ENCODE results near the gene RAB30. TPM values are rescaled to one million over a fixed set of nuclear protein-coding genes. Genes with fewer than 3 reads are reported as not detected.
A peak's percentile ranks its signal among the peaks of the same experiment; 100 is the strongest.

The RAB30 gene
- total and polyA plus RNA-seq, 2 donors = 4.5 to 7.5 TPM

GRCh38 chr11:83073884-83074283, 2.2 kb upstream of the RAB30 start:
- H3K27me3 ChIP-seq (ENCODE audit: control insufficient read depth in 2 of 2, insufficient read depth in 1 of 2, low read length in 1 of 2) = peaks cover 13 to 28% of the 10 kb centered on the region in 2 donors
- no peaks in the 10 kb centered on the region for H3K9me3 ChIP-seq (ENCODE audit: control insufficient read depth in 2 of 2, insufficient read depth in 1 of 2, low read length in 1 of 2)
- DNase-seq (ENCODE audit: low read depth in 6 of 9, low spot score in 9 of 9) = no peak
- no peak overlapping the region for H3K4me3 ChIP-seq (ENCODE audit: low read length in 2 of 2)
- no peak overlapping the region for H3K27ac ChIP-seq (ENCODE audit: low read depth in 1 of 2, low read length in 1 of 2)
- peaks cover 4 to 9% of the 10 kb centered on the region in 2 donors for H3K4me1 ChIP-seq (ENCODE audit: control insufficient read depth in 2 of 2, insufficient read depth in 2 of 2, low read length in 2 of 2)
- peaks cover 0 to 17% of the 10 kb centered on the region in 2 donors for H3K36me3 ChIP-seq (ENCODE audit: control insufficient read depth in 2 of 2, insufficient read depth in 2 of 2, low read length in 1 of 2)

DNA sequence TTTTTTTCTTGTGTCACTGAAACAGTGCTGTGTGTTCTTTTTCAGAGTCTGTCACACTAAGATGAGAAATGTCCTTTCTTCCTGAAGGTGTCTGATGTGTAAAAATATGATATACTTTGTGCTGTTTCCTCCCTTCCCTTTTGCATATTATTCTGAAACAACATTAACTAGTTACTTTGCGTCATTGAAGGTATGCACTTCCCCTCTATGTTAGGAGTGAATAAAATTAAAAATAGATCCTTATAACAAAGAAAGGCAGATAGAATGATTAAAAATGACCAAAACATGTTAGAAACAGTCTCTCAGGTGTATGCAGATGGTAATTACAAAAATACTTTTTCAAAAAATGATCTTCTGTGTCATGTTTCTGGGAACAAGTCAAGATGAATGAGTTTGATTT, 1.6 kb upstream of the RAB30 start:
- H3K4me1 ChIP-seq (ENCODE audit: control insufficient read depth in 2 of 2, insufficient read depth in 2 of 2, low read length in 2 of 2) = peaks cover 4 to 9% of the 10 kb centered on the region in 2 donors
- peak overlapping the region in 1 of 2 donors; percentile 41 for H3K27ac ChIP-seq (ENCODE audit: low read depth in 1 of 2, low read length in 1 of 2)
- 88% methylated on average over 1 of the region's 1 CpG for WGBS

GRCh38 chr11:83072350-83073242, 899 bp upstream of the RAB30 start:
- H3K4me1 ChIP-seq (ENCODE audit: control insufficient read depth in 2 of 2, insufficient read depth in 2 of 2, low read length in 2 of 2) = peaks cover 4 to 9% of the 10 kb centered on the region in 2 donors
- WGBS = 27% methylated on average over 31 of the region's 31 CpGs
- DNase-seq (ENCODE audit: low read depth in 6 of 9, low spot score in 9 of 9) = peak in 1 of 9 donors; percentile 8

More for the DNA sequence above, 1.6 kb upstream of the RAB30 start:
- Histone ChIP-seq H3K4me3 (ENCODE audit: low read length in 2 of 2) (peak overlapping the region in 1 of 2 donors; percentile 72), H3K9me3 (ENCODE audit: control insufficient read depth in 2 of 2, insufficient read depth in 1 of 2, low read length in 1 of 2) (no peaks in the 10 kb centered on the region), H3K36me3 (ENCODE audit: control insufficient read depth in 2 of 2, insufficient read depth in 2 of 2, low read length in 1 of 2) (peaks cover 0 to 17% of the 10 kb centered on the region in 2 donors), H3K27me3 (ENCODE audit: control insufficient read depth in 2 of 2, insufficient read depth in 1 of 2, low read length in 1 of 2) (peaks cover 18 to 35% of the 10 kb centered on the region in 2 donors)
- DNase-seq (ENCODE audit: low read depth in 6 of 9, low spot score in 9 of 9) = peak in 1 of 9 donors; percentile 20

GRCh38 chr11:83070731-83071566, 748 bp downstream of the RAB30 start:
- Histone ChIP-seq H3K4me3 (ENCODE audit: low read length in 2 of 2) (peak overlapping the region; percentile 72 to 73), H3K27ac (ENCODE audit: low read depth in 1 of 2, low read length in 1 of 2) (peak overlapping the region; percentile 66 to 67), H3K27me3 (ENCODE audit: control insufficient read depth in 2 of 2, insufficient read depth in 1 of 2, low read length in 1 of 2) (peaks cover 18 to 39% of the 10 kb centered on the region in 2 donors), H3K4me1 (ENCODE audit: control insufficient read depth in 2 of 2, insufficient read depth in 2 of 2, low read length in 2 of 2) (peaks cover 4 to 9% of the 10 kb centered on the region in 2 donors), H3K9me3 (ENCODE audit: control insufficient read depth in 2 of 2, insufficient read depth in 1 of 2, low read length in 1 of 2) (no peaks in the 10 kb centered on the region), H3K36me3 (ENCODE audit: control insufficient read depth in 2 of 2, insufficient read depth in 2 of 2, low read length in 1 of 2) (peaks cover 0 to 12% of the 10 kb centered on the region in 2 donors)
- DNase-seq (ENCODE audit: low read depth in 6 of 9, low spot score in 9 of 9) = peak in 4 of 9 donors; percentile 7 to 56 (median 27)
- WGBS = 2% methylated on average over 22 of the region's 22 CpGs

More at GRCh38 chr11:83072350-83073242, 899 bp upstream of the RAB30 start:
- Histone ChIP-seq H3K27me3 (ENCODE audit: control insufficient read depth in 2 of 2, insufficient read depth in 1 of 2, low read length in 1 of 2) (peaks cover 18 to 39% of the 10 kb centered on the region in 2 donors), H3K36me3 (ENCODE audit: control insufficient read depth in 2 of 2, insufficient read depth in 2 of 2, low read length in 1 of 2) (peaks cover 0 to 17% of the 10 kb centered on the region in 2 donors), H3K4me3 (ENCODE audit: low read length in 2 of 2) (peak overlapping the region; percentile 72 to 73), H3K9me3 (ENCODE audit: control insufficient read depth in 2 of 2, insufficient read depth in 1 of 2, low read length in 1 of 2) (no peaks in the 10 kb centered on the region), H3K27ac (ENCODE audit: low read depth in 1 of 2, low read length in 1 of 2) (peak overlapping the region; percentile 77 to 91)

- WGBS = 86% methylated on average over 3 of the region's 3 CpGs
- Histone ChIP-seq H3K36me3 (ENCODE audit: control insufficient read depth in 2 of 2, insufficient read depth in 2 of 2, low read length in 1 of 2) (peaks cover 0 to 12% of the 10 kb centered on the region in 2 donors), H3K4me3 (ENCODE audit: low read length in 2 of 2) (peak overlapping the region; percentile 72 to 73), H3K9me3 (ENCODE audit: control insufficient read depth in 2 of 2, insufficient read depth in 1 of 2, low read length in 1 of 2) (no peaks in the 10 kb centered on the region), H3K4me1 (ENCODE audit: control insufficient read depth in 2 of 2, insufficient read depth in 2 of 2, low read length in 2 of 2) (peaks cover 4 to 9% of the 10 kb centered on the region in 2 donors), H3K27me3 (ENCODE audit: control insufficient read depth in 2 of 2, insufficient read depth in 1 of 2, low read length in 1 of 2) (peaks cover 18 to 39% of the 10 kb centered on the region in 2 donors), H3K27ac (ENCODE audit: low read depth in 1 of 2, low read length in 1 of 2) (peak overlapping the region in 1 of 2 donors; percentile 46)
- DNase-seq (ENCODE audit: low read depth in 6 of 9, low spot score in 9 of 9) = no peak
Observed at GRCh38 chr11:83070044-83070701, 1.5 kb downstream of the RAB30 start.

DNA sequence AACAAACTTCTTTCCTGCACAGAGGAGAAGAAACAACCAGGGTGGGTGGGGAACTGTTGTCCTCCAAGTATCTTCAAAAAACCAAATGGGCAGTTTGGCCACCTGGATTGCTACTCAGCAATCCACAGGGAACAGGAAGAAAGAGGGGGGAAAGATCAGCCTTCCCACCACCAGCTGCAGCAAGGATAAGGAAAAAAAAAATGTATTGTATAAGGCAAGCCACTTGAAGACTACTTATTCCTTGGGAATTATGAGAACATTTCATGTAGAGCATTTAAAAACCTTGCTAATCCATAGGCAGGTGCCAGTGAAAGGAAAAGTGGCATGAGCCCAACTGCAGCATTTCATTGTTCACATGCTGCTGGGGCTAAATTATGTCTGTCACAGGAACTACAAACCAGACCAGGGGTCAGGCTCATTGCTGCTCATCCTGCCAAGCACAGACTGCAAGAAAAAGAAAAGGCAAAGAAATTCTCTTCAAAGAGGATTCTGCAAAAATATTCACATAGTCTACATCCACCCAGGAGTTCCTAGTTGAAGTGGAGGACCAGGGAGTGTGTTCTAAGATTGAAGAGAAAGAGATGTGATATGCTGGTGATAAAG, 2.2 kb downstream of the RAB30 start:
- no peak for DNase-seq (ENCODE audit: low read depth in 6 of 9, low spot score in 9 of 9)
- peaks cover 0 to 9% of the 10 kb centered on the region in 2 donors for H3K36me3 ChIP-seq (ENCODE audit: control insufficient read depth in 2 of 2, insufficient read depth in 2 of 2, low read length in 1 of 2)
- H3K27me3 ChIP-seq (ENCODE audit: control insufficient read depth in 2 of 2, insufficient read depth in 1 of 2, low read length in 1 of 2) = peaks cover 18 to 39% of the 10 kb centered on the region in 2 donors
- peaks cover 4 to 9% of the 10 kb centered on the region in 2 donors for H3K4me1 ChIP-seq (ENCODE audit: control insufficient read depth in 2 of 2, insufficient read depth in 2 of 2, low read length in 2 of 2)
- no peak overlapping the region for H3K4me3 ChIP-seq (ENCODE audit: low read length in 2 of 2)
- H3K9me3 ChIP-seq (ENCODE audit: control insufficient read depth in 2 of 2, insufficient read depth in 1 of 2, low read length in 1 of 2) = no peaks in the 10 kb centered on the region
- H3K27ac ChIP-seq (ENCODE audit: low read depth in 1 of 2, low read length in 1 of 2) = peak overlapping the region in 1 of 2 donors; percentile 20

DNA sequence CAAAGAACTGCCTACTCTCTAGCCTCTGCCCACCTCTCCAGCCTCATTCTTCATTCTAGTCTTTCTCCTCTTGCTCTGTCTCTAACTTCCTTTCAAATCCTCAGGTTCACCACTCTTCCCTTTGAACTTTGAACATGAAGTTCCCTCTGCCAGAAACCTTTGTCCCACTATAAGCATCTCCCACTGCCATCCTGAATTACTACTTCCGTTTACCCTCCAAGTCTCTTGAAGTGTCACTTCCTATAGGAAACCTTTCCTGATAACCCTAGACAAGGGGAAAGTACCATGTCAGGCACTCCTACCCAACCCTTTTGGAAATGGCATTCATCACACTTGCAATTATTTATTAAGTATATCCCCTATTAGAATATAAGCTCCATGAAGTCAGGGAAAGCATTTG, 3.1 kb downstream of the RAB30 start:
- no peak for DNase-seq (ENCODE audit: low read depth in 6 of 9, low spot score in 9 of 9)
- Histone ChIP-seq H3K4me1 (ENCODE audit: control insufficient read depth in 2 of 2, insufficient read depth in 2 of 2, low read length in 2 of 2) (peaks cover 5 to 9% of the 10 kb centered on the region in 2 donors), H3K36me3 (ENCODE audit: control insufficient read depth in 2 of 2, insufficient read depth in 2 of 2, low read length in 1 of 2) (peaks cover 0 to under 1% of the 10 kb centered on the region in 2 donors), H3K4me3 (ENCODE audit: low read length in 2 of 2) (no peak overlapping the region), H3K9me3 (ENCODE audit: control insufficient read depth in 2 of 2, insufficient read depth in 1 of 2, low read length in 1 of 2) (no peaks in the 10 kb centered on the region), H3K27me3 (ENCODE audit: control insufficient read depth in 2 of 2, insufficient read depth in 1 of 2, low read length in 1 of 2) (peaks cover 18 to 39% of the 10 kb centered on the region in 2 donors), H3K27ac (ENCODE audit: low read depth in 1 of 2, low read length in 1 of 2) (no peak overlapping the region)
- 83% methylated on average over 1 of the region's 1 CpG for WGBS

DNA sequence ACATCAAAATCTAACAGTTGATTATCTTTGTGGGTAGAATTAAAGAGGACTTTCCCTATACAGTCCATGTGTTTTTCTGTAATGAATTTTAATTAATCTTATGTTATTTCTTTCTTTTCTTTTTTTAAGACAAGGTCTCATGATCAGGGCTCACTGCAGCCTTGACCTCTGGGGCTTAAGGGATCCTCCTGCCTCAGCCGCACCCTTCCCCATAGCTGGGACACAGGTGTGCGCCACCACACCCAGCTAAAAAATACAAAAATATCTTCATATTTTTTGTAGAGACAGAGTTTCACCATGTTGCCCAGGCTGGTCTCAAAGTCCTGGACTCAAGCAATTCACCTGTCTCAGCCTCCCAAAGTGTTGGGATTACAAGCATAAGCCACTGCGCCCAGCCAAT, 7.7 kb downstream of the RAB30 start:
- 98% methylated on average over 3 of the region's 3 CpGs for WGBS
- Histone ChIP-seq H3K4me1 (ENCODE audit: control insufficient read depth in 2 of 2, insufficient read depth in 2 of 2, low read length in 2 of 2) (peaks cover 4% of the 10 kb centered on the region in 2 donors), H3K9me3 (ENCODE audit: control insufficient read depth in 2 of 2, insufficient read depth in 1 of 2, low read length in 1 of 2) (no peaks in the 10 kb centered on the region), H3K4me3 (ENCODE audit: low read length in 2 of 2) (no peak overlapping the region), H3K27ac (ENCODE audit: low read depth in 1 of 2, low read length in 1 of 2) (peak overlapping the region in 1 of 2 donors; percentile 18), H3K27me3 (ENCODE audit: control insufficient read depth in 2 of 2, insufficient read depth in 1 of 2, low read length in 1 of 2) (peaks cover 6 to 12% of the 10 kb centered on the region in 2 donors), H3K36me3 (ENCODE audit: control insufficient read depth in 2 of 2, insufficient read depth in 2 of 2, low read length in 1 of 2) (peaks cover 0 to 3% of the 10 kb centered on the region in 2 donors)
- DNase-seq (ENCODE audit: low read depth in 6 of 9, low spot score in 9 of 9) = no peak

Data from thymus (tissue), 11 donors.